GM13977 (cell line): ENCODE results near the gene ID2.

Experiments
- DNase-seq: peaks from one replicate; pipeline ENCODE4 v3.0.0; 2012; ENCODE audit warnings: low spot score
- in situ Hi-C: fragments of 300-500 bp; cut with MboI; formaldehyde crosslinking; loops from one replicate; pipeline ENCODE4 v1.12.0; 2022; ENCODE audit warnings: low sequenced_read_pairs, low pct_unique_long_range_greater_than_20kb, mixed read lengths, inconsistent platforms; ENCODE audit not compliant: unreplicated experiment
- TF ChIP-seq, protein P1 (sequence below): IDR thresholded peaks from 2 replicates; pipeline ENCODE4 v1.5.1; 2012; ENCODE audit warnings: mild to moderate bottlenecking, control low read depth; ENCODE audit not compliant: insufficient read depth; ENCODE audit errors: extremely low read depth, missing control alignments

ID2 gene

DNA sequence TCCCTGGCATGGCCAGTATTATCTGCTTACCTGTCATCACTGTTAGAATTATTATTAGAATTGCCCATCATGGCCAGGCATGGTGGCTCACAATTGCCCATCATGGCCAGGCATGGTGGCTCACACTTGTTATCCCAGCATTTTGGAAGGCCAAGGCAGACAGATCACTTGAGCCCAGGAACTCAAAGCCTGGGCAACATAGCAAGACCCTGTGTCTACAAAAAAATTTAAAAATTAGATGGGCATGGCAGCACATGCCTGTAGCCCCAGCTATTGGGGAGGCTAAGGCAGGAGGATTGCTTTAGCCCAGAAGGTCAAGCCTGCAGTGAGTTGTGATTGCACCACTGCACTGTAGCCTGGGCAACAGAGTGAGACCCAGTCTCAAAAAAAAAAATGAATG lies 27.4 kb upstream of the ID2 start:
- DNase-seq, result no peak
- TF ChIP-seq, protein P1, sequence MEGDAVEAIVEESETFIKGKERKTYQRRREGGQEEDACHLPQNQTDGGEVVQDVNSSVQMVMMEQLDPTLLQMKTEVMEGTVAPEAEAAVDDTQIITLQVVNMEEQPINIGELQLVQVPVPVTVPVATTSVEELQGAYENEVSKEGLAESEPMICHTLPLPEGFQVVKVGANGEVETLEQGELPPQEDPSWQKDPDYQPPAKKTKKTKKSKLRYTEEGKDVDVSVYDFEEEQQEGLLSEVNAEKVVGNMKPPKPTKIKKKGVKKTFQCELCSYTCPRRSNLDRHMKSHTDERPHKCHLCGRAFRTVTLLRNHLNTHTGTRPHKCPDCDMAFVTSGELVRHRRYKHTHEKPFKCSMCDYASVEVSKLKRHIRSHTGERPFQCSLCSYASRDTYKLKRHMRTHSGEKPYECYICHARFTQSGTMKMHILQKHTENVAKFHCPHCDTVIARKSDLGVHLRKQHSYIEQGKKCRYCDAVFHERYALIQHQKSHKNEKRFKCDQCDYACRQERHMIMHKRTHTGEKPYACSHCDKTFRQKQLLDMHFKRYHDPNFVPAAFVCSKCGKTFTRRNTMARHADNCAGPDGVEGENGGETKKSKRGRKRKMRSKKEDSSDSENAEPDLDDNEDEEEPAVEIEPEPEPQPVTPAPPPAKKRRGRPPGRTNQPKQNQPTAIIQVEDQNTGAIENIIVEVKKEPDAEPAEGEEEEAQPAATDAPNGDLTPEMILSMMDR, result no peak
- in situ Hi-C loops, result no loop called here

DNA sequence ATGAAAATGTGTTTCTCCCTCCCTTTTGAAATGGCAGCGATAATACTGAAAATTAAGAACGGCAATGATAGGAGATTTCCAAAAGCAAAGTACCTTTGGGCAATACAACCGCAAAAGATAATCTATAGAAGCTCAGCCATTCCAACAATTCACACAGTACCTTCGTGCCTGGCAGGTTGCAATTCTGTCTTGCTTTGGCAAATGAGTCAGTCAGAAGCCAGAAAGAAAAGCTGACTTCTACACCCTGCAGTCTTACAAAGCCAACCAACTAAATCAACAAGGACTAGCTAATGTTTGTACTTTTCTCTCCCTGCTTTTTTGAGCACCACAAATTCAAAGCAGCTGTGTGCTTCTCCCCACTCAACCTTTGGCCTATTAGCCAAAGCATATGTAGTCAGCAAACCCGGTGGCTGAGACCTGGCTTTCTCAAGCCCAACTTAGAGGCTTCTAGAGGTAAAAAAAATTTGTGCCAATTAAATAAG lies 25.7 kb upstream of the ID2 start:
- TF ChIP-seq, protein P1, result no peak
- no peak for DNase-seq
- in situ Hi-C loops, result no loop called here

DNA sequence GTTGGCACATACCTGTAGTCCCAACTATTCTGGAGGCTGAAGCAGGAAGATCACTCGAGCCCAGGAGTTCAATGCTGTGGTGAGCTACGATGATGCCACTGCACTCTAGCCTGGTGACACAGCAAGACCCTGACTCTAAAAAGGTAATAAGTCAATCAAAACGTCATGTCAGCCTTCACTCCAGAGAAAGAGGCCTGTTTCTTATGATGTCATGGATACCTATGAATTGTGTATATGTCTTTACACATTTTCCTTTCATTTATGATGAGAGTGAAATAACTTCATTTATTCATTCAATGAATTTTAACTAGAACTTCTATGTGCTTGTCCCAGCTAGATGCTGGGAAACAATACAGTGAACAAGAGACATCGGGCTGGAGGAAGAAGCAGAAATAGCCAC lies 25.0 kb upstream of the ID2 start:
- DNase-seq, result no peak
- in situ Hi-C loops, result no loop called here
- TF ChIP-seq, protein P1, result no peak

DNA sequence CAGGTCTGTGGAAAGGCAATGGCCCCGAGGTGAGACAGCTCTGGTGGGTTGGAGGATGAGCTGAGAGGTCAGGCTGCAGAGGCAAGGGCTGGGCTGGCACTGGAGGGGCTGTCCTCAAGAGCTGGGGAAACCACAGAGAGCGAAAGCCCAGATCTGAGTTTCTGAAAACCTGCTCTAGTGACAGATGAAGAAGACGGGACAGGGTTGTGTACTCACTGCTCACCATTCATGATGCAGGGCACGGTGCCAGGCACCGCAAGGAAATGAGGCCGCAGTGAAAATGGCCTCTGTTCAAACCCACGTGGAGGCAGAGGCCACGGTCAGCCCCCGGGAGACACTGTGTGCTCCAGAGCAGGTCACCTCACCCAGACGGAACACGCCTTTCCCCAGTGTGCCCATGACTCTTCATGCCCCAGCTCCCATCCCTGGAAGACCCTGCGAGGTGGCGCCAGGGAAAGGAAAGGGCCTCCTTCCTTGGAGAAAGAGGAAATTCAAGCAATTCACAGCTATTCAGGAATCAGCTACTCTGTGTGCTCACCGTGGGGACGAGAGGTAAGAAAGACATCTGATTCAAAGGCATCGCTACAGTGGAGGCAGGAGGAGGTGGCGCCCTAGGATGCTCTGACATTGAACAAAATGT lies 24.3 kb upstream of the ID2 start:
- TF ChIP-seq, protein P1, result no peak
- in situ Hi-C loops, result no loop called here
- DNase-seq, result no peak

DNA sequence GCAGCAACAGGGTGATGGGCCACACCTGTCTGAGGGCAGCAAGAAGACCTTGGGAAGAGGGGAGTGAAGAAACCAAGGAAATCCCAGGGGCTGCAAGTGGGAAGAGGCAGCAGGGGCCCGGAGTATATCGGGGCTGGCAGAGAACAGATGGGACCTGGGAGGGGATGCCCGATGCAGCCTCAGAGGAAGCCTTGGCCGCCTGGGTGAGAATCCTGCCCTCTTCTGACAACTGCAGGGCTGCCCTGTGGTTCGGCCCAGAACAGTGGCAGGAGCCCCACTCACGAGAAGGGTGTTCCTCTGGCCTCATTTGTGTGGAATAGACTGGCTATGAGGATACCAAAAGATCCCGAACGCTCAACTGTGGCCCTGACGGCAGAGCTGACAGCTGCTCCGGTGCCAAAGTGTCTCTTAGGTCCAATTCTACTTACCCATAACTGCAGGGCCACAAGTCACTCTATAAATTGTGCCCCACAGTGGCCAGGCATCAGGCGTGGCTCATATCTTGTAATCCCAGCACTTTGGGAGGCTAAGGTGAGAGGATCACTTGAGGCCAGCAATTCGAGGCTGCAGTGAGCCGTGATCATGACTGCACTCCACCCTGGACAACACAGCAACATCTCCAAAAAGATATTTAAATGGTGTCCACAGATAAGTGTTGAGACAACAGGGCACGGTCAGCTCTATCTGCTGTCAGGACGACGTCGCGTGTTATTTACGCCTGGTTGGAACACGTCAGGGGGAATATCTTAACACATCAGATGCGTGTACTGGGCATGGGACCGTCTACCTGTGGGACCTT lies 23.6 kb upstream of the ID2 start:
- TF ChIP-seq, protein P1, result no peak
- no peak for DNase-seq
- in situ Hi-C loops, result no loop called here

DNA sequence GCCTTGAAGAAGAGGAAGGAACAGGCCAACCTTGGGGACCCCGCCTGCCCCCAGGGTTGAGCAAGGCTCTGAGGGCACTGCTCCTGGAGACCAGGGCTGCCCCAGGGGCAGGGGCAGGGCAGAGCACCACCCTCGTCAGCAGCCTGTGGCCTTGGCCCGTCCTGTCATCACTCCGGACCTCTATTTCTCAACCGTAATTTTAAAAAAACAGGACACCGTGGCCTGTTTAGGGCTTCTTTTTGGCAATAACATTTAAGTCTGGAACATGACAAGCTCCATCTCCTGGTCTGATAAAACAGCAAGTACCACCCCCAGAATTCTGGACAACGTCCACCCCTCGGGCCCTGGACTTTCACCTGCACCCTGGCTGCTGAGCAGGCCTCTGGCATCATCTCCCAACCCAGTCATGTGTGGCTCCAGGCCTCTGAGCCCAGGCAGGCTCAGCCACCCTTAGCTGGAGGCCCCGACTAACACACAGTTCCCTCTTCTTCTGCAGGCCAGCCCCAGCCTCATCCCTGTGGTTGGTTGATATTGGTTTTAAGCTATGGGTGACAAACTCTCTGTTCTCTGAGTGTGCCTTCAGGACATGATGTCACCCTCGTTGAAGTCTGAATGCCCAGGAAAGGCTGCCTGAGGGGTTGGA lies 22.6 kb upstream of the ID2 start:
- no peak for DNase-seq
- TF ChIP-seq, protein P1, result no peak
- in situ Hi-C loops, result no loop called here
